Measurements from ENCODE around the gene CDH4.

GRCh38 chr20:61447952-61448351 is 195.9 kb downstream of the CDH4 start:
- TF ChIP-seq NPAS2 (CRISPR knock-in tag; IDR thresholded peaks at IDR 0.05; ENCODE audit: borderline replicate concordance) = no peak
- TF ChIP-seq CTCF (CRISPR knock-in tag; IDR thresholded peaks at IDR 0.05) = no peak
- no peak for TF ChIP-seq CCDC6 (CRISPR knock-in tag; IDR thresholded peaks at IDR 0.05)
- no peak for TF ChIP-seq PAX8 (CRISPR knock-in tag; IDR thresholded peaks at IDR 0.05; ENCODE audit: borderline replicate concordance)
- no peak for TF ChIP-seq EP300 (IDR thresholded peaks at IDR 0.05; ENCODE audit: low read depth in 2 of 2, low read length in 2 of 2)
- no peak for TF ChIP-seq EP300 (CRISPR knock-in tag; IDR thresholded peaks at IDR 0.05; ENCODE audit: borderline replicate concordance)
- no peak for TF ChIP-seq ZNF747 (CRISPR knock-in tag; IDR thresholded peaks at IDR 0.05; ENCODE audit: borderline replicate concordance)
- no peak for TF ChIP-seq ZNF687 (CRISPR knock-in tag; IDR thresholded peaks at IDR 0.05)
- no peak for TF ChIP-seq NONO (IDR thresholded peaks at IDR 0.05)
- no peak for TF ChIP-seq NONO (CRISPR knock-in tag; conservative IDR thresholded peaks at IDR 0.05)

All from HepG2 (cell line).